ENCODE measurements around the gene NCK2.

Gene NCK2

DNA sequence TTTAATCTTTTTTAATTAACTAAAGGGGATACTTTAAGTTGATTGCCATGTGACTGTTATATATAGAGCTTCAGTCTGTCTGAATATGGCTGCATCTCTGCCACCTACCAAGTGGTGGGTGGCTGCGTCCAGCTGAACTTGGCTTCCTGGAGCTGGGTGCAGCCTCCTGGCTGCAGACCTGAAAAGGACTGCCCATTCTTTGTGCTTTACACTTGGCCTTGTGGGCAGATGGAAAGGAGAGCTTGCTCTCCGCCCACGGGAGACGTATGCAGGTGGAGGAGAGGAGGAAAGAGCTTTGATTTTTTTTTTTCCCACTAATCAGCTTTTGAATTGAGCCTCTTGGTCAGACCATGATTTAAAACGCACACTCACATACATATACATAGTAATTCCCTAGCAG is 34.7 kb downstream of the NCK2 start:
- DNase-seq, result no peak

- DNase-seq, result no peak
Observed at GRCh38 chr2:105780606-105781005, 35.9 kb downstream of the NCK2 start.

DNA sequence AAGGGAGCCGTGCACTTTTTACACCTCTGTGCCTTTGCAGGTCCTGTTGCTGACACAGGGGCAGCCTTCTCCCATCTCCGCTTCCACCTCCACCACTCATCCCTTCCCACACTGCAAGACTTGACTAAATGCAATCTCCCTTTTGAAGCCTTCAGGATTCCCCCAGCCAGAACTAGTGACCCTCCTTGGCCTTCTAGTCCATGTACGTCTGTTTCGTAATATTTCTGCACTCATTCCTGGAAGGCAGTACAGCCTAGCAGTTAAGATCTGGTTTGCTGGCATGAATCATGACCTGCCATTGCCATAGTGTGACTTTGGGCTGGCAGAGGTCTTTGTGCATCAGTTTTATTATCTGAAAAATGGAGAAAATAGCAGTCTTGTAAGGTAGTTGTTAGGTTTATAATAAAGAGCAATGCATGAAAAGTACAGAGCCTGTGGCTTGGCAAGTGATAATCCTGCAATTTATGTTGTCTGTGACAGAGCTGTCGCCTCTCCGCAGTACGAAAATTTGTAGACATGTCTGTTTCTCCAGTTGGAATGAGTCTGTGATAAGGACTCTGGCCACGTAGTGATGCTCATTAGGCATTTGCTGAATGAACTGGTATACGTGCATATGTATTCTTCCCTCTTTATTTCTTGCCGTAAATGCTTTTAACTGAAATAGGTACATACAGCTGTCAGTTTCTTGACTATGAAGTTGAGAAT is 36.7 kb downstream of the NCK2 start:
- DNase-seq, result no peak

DNA sequence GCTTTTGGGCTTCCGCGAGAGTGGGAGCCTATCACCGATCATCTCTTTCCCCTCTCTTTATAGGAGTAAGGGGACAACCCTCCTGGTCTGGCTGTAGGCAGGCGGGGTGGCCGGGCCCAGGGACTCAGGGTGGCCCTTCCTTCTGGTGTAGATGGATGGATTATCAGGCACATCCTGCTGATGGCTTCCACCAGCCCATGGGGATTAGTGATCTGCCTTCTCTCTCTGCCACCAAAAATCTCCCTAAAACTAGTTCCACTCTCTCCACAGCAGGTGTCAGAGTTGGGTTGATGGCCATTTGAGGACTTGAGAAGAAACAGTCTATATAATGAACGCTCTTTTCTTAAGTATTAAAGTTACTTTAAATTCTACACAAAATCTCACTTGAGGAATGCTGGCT is 37.4 kb downstream of the NCK2 start:
- DNase-seq, result no peak

GRCh38 chr2:105782646-105783045 is 37.9 kb downstream of the NCK2 start:
- DNase-seq, result no peak

- DNase-seq, result no peak
Observed at GRCh38 chr2:105783151-105783738, 38.5 kb downstream of the NCK2 start.

DNA sequence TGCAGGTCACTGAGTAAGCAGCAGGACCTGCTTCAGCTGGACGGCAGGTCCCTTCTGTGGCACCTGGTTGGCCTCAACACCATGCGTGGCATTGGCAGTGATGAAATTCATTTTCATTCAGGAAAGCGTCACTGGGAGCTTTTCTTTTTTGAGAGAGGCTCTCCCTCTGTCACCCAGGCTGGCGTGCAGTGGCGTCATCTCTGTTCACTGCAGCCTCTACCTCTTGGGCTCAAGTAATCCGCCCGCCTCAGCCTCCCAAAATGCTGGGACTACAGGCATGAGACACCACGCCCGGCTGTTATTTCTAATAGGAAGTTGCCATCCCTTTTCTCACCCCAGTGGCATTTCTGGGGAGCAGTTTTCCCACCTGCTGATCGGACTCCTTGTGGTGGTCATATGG is 39.3 kb downstream of the NCK2 start:
- no peak for DNase-seq

DNA sequence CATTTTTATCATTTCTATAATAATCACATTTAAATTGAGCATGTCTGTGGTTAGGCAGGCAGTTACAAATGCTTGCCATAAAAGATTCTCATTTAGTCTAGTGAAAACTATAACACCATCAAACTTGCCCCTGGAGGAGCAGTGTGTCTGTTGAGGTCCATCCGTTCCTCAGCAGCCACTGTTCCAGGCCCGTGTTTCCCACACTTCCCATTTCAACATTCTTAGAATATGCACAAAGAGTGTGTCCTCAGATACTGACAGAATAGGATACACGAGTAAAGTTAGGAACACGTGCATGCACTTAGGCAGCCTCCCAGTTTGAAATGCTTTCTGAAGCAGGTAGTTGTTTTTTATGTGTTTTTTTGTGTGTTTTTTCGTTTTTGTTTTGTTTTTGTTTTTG is 39.9 kb downstream of the NCK2 start:
- DNase-seq, result no peak

DNA sequence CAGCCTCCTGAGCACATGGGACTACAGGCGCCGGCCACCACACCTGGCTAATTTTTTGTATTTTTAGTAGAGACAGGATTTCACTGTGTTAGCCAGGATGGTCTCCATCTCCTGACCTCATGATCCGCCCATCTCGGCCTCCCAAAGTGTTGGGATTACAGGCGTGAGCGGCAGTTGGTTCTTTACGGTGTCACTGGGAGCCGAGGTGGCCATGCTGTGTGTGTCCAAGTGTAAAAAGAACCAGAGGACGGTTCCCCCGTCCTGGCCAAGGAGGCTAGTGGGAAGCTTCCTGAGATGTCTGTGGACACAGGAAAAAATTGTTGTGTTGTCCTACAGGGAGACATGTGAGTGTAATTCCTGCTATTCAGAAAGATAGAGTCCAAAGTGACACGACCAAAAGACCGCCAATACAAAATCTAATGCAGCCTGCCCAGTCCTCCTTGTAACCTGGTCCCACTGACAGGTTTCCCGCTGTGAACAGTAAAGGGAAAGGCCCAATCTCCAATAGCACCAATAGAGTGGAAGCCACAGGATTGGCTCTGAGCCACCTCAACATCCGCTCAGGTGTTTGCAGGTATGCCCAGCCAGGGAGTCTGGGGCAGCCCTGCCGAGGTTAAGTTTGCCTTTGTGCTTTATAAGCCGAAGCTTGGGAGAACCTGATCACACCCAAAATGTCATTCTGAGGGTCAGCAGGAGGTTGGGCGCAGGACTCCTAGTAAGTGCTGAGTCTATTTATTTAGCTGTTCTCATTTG is 40.6 kb downstream of the NCK2 start:
- no peak for DNase-seq

GRCh38 chr2:105786231-105787230 is 41.8 kb downstream of the NCK2 start:
- no peak for DNase-seq

GRCh38 chr2:105787376-105788318 is 42.9 kb downstream of the NCK2 start:
- no peak for DNase-seq

GRCh38 chr2:105788670-105789290 is 44.1 kb downstream of the NCK2 start:
- no peak for DNase-seq

- DNase-seq, result no peak
Observed at GRCh38 chr2:105789745-105790460, 45.2 kb downstream of the NCK2 start.

- DNase-seq, result no peak
Observed at GRCh38 chr2:105790461-105791149, 45.9 kb downstream of the NCK2 start.

DNA sequence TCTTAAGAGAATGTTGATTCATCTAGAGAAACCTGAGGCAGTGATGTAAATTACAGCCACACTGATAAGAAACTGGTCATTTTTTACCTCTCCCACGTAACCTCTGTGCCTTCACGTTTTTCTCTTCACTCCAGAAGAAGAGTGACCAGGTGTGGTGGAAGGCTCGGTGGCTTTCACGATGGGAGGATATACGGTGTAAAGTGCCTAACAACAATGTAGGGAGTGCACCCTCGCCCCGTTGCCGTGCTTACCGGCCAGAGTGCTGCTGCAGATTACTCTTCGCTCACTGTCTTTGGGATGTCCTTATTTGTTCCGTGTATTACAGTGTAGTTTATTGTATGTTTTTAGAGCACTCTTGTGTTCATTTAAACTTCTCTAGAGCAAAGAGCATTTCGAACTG is 46.5 kb downstream of the NCK2 start:
- no peak for DNase-seq

DNA sequence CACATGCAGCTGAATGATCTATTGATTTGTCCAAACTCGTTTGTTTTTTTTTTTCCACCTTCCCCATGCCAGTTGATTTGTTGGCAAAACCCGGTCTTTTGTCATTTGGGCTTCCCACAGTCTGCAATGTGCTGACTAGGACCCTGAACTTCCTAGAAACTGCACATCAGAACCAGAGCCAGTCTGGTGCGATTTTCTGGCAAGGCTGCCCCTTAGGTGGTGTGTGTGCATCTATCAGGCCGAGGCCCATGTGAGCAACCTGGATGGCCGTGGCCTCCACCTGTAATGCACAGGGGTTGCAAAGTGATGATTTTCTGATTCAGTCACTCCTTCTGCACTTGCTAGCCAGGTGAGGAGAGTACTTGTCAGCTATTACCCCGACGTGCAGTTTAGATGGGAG is 47.8 kb downstream of the NCK2 start:
- DNase-seq, result no peak

- no peak for DNase-seq
Observed at GRCh38 chr2:105793196-105793975, 48.7 kb downstream of the NCK2 start.

- DNase-seq, result no peak
Observed at GRCh38 chr2:105794926-105795574, 50.3 kb downstream of the NCK2 start.

GRCh38 chr2:105795575-105795934 is 50.8 kb downstream of the NCK2 start:
- no peak for DNase-seq

All from NCI-H2171 (cell line).